GM12873 (cell line): Measurements from ENCODE around the gene MAGED4.

ENCODE experiments used
- TF ChIP-seq, protein P1 (sequence below): IDR thresholded peaks from 2 replicates; pipeline ENCODE4 v1.5.1; 2012; ENCODE audit warnings: low read depth, mild to moderate bottlenecking, moderate library complexity, low read length, control low read depth; ENCODE audit not compliant: insufficient read depth; ENCODE audit errors: missing control alignments

MAGED4 gene

DNA sequence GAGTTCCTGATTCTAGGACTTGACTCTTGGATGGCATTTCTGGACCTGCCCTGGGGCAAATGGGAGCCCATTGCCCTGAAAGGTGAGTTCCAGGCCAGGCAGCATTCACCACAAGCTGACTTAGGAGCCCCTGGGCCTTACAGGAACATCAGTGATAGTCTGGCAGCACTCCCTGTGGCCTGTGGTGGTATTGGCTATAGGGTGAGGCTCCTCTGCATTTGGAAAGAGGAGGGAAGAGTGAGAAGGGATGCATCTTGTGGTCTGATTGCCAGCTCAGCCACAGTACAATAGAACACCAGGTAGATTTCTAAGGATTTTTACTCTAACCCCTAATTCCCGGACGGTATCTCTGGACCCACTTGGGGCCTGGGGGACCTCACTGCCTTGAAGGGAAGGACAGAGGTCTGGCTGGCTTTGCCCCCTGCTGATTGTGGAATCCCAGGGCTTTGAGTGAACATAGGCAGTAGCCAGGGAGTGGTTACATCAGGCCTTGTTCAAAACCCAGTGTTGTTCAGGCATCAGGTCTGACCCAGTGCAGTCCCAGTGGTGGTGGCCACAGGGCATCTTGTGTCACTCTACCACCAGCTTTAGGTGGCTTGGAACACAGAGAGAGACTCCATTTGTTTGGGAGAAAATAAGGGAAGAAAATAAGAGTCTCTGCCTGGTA lies 32.9 kb downstream of the MAGED4 start:
- TF ChIP-seq, protein P1, sequence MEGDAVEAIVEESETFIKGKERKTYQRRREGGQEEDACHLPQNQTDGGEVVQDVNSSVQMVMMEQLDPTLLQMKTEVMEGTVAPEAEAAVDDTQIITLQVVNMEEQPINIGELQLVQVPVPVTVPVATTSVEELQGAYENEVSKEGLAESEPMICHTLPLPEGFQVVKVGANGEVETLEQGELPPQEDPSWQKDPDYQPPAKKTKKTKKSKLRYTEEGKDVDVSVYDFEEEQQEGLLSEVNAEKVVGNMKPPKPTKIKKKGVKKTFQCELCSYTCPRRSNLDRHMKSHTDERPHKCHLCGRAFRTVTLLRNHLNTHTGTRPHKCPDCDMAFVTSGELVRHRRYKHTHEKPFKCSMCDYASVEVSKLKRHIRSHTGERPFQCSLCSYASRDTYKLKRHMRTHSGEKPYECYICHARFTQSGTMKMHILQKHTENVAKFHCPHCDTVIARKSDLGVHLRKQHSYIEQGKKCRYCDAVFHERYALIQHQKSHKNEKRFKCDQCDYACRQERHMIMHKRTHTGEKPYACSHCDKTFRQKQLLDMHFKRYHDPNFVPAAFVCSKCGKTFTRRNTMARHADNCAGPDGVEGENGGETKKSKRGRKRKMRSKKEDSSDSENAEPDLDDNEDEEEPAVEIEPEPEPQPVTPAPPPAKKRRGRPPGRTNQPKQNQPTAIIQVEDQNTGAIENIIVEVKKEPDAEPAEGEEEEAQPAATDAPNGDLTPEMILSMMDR = peak; percentile 33

DNA sequence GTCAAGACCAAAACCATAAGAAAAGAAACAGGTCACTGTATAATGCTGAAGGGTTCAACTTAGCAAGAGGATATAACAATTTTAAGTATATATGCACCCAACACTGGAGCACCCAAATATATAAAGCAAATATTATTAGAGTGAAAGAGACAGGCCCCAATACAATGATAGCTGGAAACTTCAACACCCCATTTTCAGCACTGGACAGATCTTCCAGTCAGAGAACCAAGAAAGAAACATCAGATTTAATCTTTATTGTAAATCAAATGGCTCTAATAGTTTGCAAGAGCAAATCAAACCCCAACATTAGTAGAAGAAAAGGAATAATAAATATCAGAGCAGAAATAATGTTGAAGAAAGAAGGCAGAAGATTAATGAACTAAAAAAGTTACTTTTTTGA lies 36.2 kb downstream of the MAGED4 start:
- TF ChIP-seq, protein P1 = no peak
